NT2/D1 (cell line): Measurements from ENCODE around the gene GALR1.
"Not testable (repeated sequence)": the region's sequence is repeated elsewhere in the genome, so short reads cannot be mapped to it uniquely, and the experiment has no call there.

Experiments
- SUZ12 ChIP-seq: IDR thresholded peaks from 2 replicates; pipeline ENCODE4 v1.6.1; 2011; ENCODE audit not compliant: insufficient read length, insufficient read depth; ENCODE audit errors: extremely low read depth
- YY1 ChIP-seq: IDR thresholded peaks from 2 replicates; pipeline ENCODE4 v1.6.1; 2011; ENCODE audit not compliant: insufficient read length, insufficient read depth
- ZNF274 ChIP-seq: IDR thresholded peaks from 2 replicates; pipeline ENCODE4 v1.6.1; 2011; ENCODE audit warnings: mild to moderate bottlenecking, low read depth, low read length

DNA sequence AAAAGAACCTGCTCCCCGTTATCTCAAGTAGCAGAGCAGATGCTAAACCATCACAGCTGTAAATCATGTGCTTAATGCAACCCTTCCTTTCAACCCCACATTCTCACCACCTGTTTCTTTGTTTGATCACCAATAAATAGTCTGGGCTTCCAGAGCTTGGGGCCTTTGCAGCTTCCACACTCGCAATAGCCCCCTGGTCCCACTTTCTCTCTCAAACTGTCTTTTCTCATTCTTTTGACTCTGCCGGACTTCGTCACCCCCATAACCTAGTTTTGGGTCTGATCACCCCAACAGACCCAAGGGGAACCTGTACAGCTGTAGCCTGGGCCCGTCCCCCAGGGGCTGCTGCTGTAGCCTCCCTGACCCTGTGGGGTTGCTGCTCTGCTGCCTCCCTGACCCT is 10.4 kb upstream of the GALR1 start:
- not testable (repeated sequence) for TF ChIP-seq YY1, ZNF274, SUZ12
